Testis (tissue), 3 donors: Measurements from ENCODE around the gene KRR1. TPM values are rescaled to one million over a fixed set of nuclear protein-coding genes. Genes with fewer than 3 reads are reported as not detected.

ENCODE experiments used
- DNase-seq: peaks from one replicate; pipeline ENCODE4 v3.0.0-alpha.2; 2019
- H3K27ac ChIP-seq, 2 donors: fragments of 200-600 bp; sonication (generic); one replicate each; pipeline ENCODE4 v1.5.1; 2019
- H3K27me3 ChIP-seq: fragments of 200-600 bp; sonication (generic); one replicate; pipeline ENCODE4 v1.5.1; 2019
- H3K36me3 ChIP-seq: fragments of 200-600 bp; sonication (generic); one replicate; pipeline ENCODE4 v1.5.1; 2017; ENCODE audit warnings: low read depth; ENCODE audit errors: missing control alignments
- H3K4me1 ChIP-seq: fragments of 200-600 bp; sonication (generic); one replicate; pipeline ENCODE4 v1.5.1; 2019
- H3K4me3 ChIP-seq, 2 donors: fragments of 200-600 bp; sonication (generic); one replicate each; pipeline ENCODE4 v1.5.1; 2017 to 2019
- H3K9me3 ChIP-seq: fragments of 200-600 bp; sonication (generic); one replicate; pipeline ENCODE4 v1.5.1; 2017
- POLR2A ChIP-seq: fragments of 450-650 bp; IDR thresholded peaks from one replicate; pipeline ENCODE4 v1.6.1; 2017; ENCODE audit warnings: antibody characterized with exemption, mild to moderate bottlenecking, moderate library complexity
- WGBS, 2 donors: methylation state at CpG; one replicate each; pipeline ENCODE4 v1.1.5; 2018; 5-methylcytosine and 5-hydroxymethylcytosine counted together
- intact Hi-C: fragments of 100-400 bp; cut with DNase I; formaldehyde crosslinking; loops from one replicate; pipeline ENCODE4 v1.15.1; 2023; ENCODE audit warnings: low total_unique reads
- polyA plus RNA-seq: library from polyadenylated mRNA; stranded (reverse); fragments of 350-450 nt; fragmentation: Illumina TruSeq; extraction: RNeasy Lipid Tissue Mini Kit (QIAGEN cat#74804); gene quantifications from one replicate; pipeline ENCODE4 v1.2.3, GENCODE V29; 2014; ENCODE audit warnings: low read depth, low replicate concordance; ENCODE audit not compliant: insufficient read depth
- total RNA-seq, 2 donors: library from RNA; depleted of rRNA; stranded (reverse); fragments of >200 nt; gene quantifications; one replicate each; pipeline ENCODE4 v1.2.3, GENCODE V29; 2016
- TF ChIP-seq, protein P1 (sequence below), 3 experiments: fragments of 450-650 bp in 2 of 3; fragments of 200-600 bp in 1 of 3; sonication (generic) in 1 of 3; IDR thresholded peaks; one replicate each; pipeline ENCODE4 v1.5.1; 2016 to 2019; ENCODE audit warnings: antibody characterized with exemption in 3 of 3, mild to moderate bottlenecking in 2 of 3, moderate library complexity in 1 of 3

KRR1 gene
- total and polyA plus RNA-seq, 3 donors from 2014 or later: 24.8 to 38.8 (median 37.5) TPM

DNA sequence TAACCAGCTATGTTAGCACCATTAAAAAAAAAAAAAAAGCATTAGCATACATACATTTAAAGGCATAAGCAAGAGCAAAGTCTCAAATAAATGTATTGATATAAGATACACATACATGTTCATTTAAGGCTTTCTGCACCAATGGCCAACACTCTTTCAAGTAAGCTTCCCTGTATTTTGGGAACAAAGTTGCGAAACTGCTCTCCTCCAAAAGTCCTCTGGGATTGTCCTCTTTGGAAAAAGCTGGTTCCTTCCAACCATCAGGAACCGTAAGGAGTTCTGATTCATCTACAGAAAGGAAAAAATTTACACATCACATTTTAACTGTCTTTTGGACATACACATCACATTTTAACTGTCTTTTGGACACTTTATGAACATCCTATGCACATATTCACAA lies 3.2 kb downstream of the KRR1 start:
- Histone ChIP-seq H3K9me3 (no peaks in the 10 kb centered on the region), H3K27me3 (no peaks in the 10 kb centered on the region), H3K27ac (no peak overlapping the region), H3K36me3 (no peaks in the 10 kb centered on the region), H3K4me3 (no peak overlapping the region), H3K4me1 (peaks cover 8% of the 10 kb centered on the region)
- intact Hi-C loops: loop anchor here (10.0 kb wide), 1 partner anchor 173 kb away; the partner anchor contains the start of genes CAPS2 and GLIPR1L1
- DNase-seq: no peak
- 58 to 59% methylated on average over 2 of the region's 2 CpGs for WGBS, 2 donors
- no peak for TF ChIP-seq POLR2A
- TF ChIP-seq, protein P1, sequence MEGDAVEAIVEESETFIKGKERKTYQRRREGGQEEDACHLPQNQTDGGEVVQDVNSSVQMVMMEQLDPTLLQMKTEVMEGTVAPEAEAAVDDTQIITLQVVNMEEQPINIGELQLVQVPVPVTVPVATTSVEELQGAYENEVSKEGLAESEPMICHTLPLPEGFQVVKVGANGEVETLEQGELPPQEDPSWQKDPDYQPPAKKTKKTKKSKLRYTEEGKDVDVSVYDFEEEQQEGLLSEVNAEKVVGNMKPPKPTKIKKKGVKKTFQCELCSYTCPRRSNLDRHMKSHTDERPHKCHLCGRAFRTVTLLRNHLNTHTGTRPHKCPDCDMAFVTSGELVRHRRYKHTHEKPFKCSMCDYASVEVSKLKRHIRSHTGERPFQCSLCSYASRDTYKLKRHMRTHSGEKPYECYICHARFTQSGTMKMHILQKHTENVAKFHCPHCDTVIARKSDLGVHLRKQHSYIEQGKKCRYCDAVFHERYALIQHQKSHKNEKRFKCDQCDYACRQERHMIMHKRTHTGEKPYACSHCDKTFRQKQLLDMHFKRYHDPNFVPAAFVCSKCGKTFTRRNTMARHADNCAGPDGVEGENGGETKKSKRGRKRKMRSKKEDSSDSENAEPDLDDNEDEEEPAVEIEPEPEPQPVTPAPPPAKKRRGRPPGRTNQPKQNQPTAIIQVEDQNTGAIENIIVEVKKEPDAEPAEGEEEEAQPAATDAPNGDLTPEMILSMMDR (IDR thresholded peaks at IDR 0.05): no peak

DNA sequence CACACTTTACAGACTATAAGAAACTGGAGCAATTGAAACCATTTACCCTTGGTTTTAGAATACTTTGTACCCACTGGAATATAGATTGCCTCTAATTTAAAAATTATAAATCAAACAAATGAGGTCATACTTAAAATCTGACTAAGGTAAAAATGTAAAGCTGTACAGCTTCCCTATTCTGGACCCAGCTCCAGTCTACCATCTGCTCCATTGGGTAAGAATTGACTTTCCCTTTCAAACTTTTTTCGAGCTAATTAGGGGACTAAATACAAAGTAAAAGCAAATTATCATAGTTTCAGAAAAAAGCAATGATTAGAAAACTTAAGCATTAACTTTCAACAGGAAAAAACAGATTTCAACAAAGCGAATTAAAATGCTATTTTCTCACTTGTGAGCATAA lies 4.3 kb downstream of the KRR1 start:
- Histone ChIP-seq H3K27me3 (no peaks in the 10 kb centered on the region), H3K36me3 (no peaks in the 10 kb centered on the region), H3K27ac (no peak overlapping the region), H3K4me1 (peaks cover 8% of the 10 kb centered on the region), H3K4me3 (no peak overlapping the region), H3K9me3 (no peaks in the 10 kb centered on the region)
- 81% methylated on average over 2 of the region's 2 CpGs for whole genome bisulfite sequencing, 2 donors
- no peak for TF ChIP-seq POLR2A
- TF ChIP-seq, protein P1 (IDR thresholded peaks at IDR 0.05): no peak
- intact Hi-C loops: loop anchor here (10.0 kb wide), 1 partner anchor 172 kb away; the partner anchor contains the start of genes CAPS2 and GLIPR1L1
- no peak for DNase-seq

DNA sequence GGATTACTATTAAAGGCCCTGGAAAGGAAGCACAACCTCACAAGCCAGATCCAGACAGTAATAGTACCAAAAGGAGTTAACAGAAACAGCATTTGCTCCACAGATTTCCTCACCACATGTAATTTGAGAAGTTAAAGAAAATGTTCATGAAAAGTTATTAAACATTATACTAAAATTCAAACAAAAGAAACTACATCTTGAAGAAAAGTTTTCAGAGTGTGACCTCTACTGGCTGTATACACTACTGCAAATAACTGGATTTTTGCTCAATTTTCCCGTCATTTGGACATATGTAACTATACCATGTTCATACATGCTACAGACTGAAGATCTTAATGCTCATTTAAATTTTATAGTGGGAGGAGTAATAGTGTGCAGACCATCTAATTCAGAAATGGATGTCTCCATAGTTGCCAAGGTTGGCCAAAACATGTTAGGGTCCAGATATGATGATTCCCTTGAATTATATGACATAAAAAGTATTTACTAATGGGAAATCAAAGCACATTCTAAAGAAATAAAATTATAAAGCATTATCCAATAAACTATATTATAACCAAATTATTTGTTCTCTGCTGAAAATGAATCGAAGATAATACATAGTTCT lies 5.6 kb downstream of the KRR1 start:
- WGBS, 2 donors: 58 to 66% methylated on average over 2 of the region's 2 CpGs
- H3K36me3 ChIP-seq: no peaks in the 10 kb centered on the region
- no peaks in the 10 kb centered on the region for H3K9me3 ChIP-seq
- no peak overlapping the region for H3K4me3 ChIP-seq
- H3K27me3 ChIP-seq: no peaks in the 10 kb centered on the region
- peaks cover 8% of the 10 kb centered on the region for H3K4me1 ChIP-seq
- intact Hi-C loops: loop anchor here (10.0 kb wide), 1 partner anchor 171 kb away; the partner anchor contains the start of genes CAPS2 and GLIPR1L1
- DNase-seq: no peak
- H3K27ac ChIP-seq: no peak overlapping the region
- TF ChIP-seq POLR2A: no peak
- TF ChIP-seq, protein P1 (IDR thresholded peaks at IDR 0.05): peak in 2 of 3 experiments; percentile 13 to 53

DNA sequence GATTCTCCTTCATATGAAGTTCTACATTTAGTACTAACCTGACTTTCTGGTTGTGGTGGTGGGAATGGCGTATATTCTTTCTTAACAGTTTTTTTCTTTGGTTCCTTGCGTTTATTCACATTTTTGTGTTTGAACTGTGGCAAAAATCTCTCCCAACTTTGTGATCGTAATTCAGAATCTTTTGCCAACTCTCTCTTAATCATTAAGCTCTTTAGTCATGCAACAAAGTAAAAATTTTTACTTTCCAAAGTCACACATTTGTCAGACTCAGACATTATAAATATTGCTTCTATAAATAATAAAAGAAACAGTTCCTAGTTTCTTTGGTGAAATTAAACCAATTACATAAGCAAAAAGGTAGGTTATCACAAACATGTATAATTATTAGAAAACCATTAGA lies 7.5 kb downstream of the KRR1 start:
- intact Hi-C loops: loop anchor here (10.0 kb wide), 1 partner anchor 169 kb away; the partner anchor contains the start of genes CAPS2 and GLIPR1L1
- WGBS, 2 donors: 87 to 91% methylated on average over 3 of the region's 3 CpGs
- DNase-seq: no peak
- no peak overlapping the region for H3K4me3 ChIP-seq
- no peaks in the 10 kb centered on the region for H3K4me1 ChIP-seq
- no peak overlapping the region for H3K27ac ChIP-seq
- H3K9me3 ChIP-seq: no peaks in the 10 kb centered on the region
- no peaks in the 10 kb centered on the region for H3K27me3 ChIP-seq
- no peaks in the 10 kb centered on the region for H3K36me3 ChIP-seq
- no peak for TF ChIP-seq POLR2A
- TF ChIP-seq, protein P1 (IDR thresholded peaks at IDR 0.05): no peak

DNA sequence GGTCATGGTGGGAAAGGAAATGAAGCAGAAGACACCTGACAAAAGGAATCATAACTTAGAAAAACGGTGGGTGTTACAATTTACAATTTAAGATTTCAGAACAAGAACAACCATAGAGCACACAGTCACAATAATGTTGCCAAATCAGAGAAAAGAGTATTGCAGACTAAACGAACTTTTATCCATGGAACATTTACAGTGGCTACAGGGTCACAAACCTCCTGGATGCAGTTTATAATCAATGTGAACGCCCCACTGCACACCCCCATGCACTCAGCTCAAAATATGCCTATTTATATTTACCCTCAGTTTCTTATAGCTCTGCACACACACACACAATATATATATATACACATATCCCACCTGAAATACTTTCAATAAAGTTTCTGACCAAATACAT lies 8.0 kb downstream of the KRR1 start:
- no peak for TF ChIP-seq POLR2A
- TF ChIP-seq, protein P1 (IDR thresholded peaks at IDR 0.05): no peak
- intact Hi-C loops: loop anchor here (10.0 kb wide), 1 partner anchor 169 kb away; the partner anchor contains the start of genes CAPS2 and GLIPR1L1
- no peak for DNase-seq
- Histone ChIP-seq H3K36me3 (no peaks in the 10 kb centered on the region), H3K4me1 (no peaks in the 10 kb centered on the region), H3K27me3 (no peaks in the 10 kb centered on the region), H3K27ac (no peak overlapping the region), H3K4me3 (no peak overlapping the region), H3K9me3 (no peaks in the 10 kb centered on the region)
- WGBS, 2 donors: 81 to 82% methylated on average over 3 of the region's 3 CpGs
